ENCODE results near the gene ATP6V0D1. TPM values are rescaled to one million over a fixed set of nuclear protein-coding genes. Genes with fewer than 3 reads are reported as not detected.

Gene ATP6V0D1
- polyA plus RNA-seq, 1 of the 3 experiments (the other 2 are of a cell fraction): 135 TPM

GRCh38 chr16:67470359-67470758, 10.6 kb downstream of the ATP6V0D1 start:
- ChIA-PET POLR2A (interaction anchor here (0.6 to 0.9 kb wide), 2 partner anchors 11 to 578 kb away, joined by 3 to 5 read pairs; no protein-coding TSS in a partner anchor), CTCF (interaction anchor here (0.8 to 1.5 kb wide), 7 partner anchors 10 to 315 kb away, joined by 3 to 5 read pairs (median 4); partner anchors contain the start of gene ATP6V0D1)
- no peak overlapping the region for H3K4me2 ChIP-seq
- H3K79me2 ChIP-seq (ENCODE audit: insufficient read depth): peaks cover 81% of the 10 kb centered on the region
- peaks cover 87% of the 10 kb centered on the region for H4K20me1 ChIP-seq (ENCODE audit: insufficient read depth)
- WGBS (ENCODE audit: low lambda C conversion rate): 83% methylated on average over 4 of the region's 7 CpGs
- no peaks in the 10 kb centered on the region for H3K9me2 ChIP-seq
- no peaks in the 10 kb centered on the region for H3K27me3 ChIP-seq (ENCODE audit: insufficient read depth)
- peaks cover 3 to 13% of the 10 kb centered on the region in 2 experiments; a peak in 1 of 4 replicates for H3K4me1 ChIP-seq (ENCODE audit: control insufficient read depth in 1 of 2, insufficient read depth in 2 of 2, low read depth in 1 of 2, low read length in 1 of 2)
- H3K9ac ChIP-seq: no peak overlapping the region
- H3K27ac ChIP-seq (ENCODE audit: low read depth in 2 of 2, low read length in 1 of 2): peak overlapping the region in 1 of 2 experiments; percentile 53; a peak in 2 of 4 replicates
- H3K9me3 ChIP-seq: no peaks in the 10 kb centered on the region
- peak; percentile 23 for TF ChIP-seq CHD2 (IDR thresholded peaks at IDR 0.05; ENCODE audit: low read length, partially characterized antibody)
- TF ChIP-seq POLR2AphosphoS5 (IDR thresholded peaks at IDR 0.05; ENCODE audit: low read depth, low read length): no peak
- DNase-seq: peak; percentile 61
- no peak overlapping the region for H2AFZ ChIP-seq (ENCODE audit: low read depth)
- H3F3A ChIP-seq (replicated peaks; ENCODE audit: insufficient read depth): peaks cover 7% of the 10 kb centered on the region
- no peak overlapping the region for H3K4me3 ChIP-seq (ENCODE audit: low read depth in 2 of 2, low read length in 1 of 2)
- H3K36me3 ChIP-seq (replicated peaks in 1 of 2; ENCODE audit: control insufficient read depth in 1 of 2, insufficient read depth in 2 of 2, low read length in 1 of 2): peaks cover 0 to 5% of the 10 kb centered on the region in 2 experiments

- Histone ChIP-seq H3K9ac (no peak overlapping the region), H3K4me2 (no peak overlapping the region), H3K9me2 (no peaks in the 10 kb centered on the region), H3K27ac (ENCODE audit: low read depth in 2 of 2, low read length in 1 of 2) (no peak overlapping the region), H3K79me2 (ENCODE audit: insufficient read depth) (peaks cover 81% of the 10 kb centered on the region), H3K36me3 (replicated peaks in 1 of 2; ENCODE audit: control insufficient read depth in 1 of 2, insufficient read depth in 2 of 2, low read length in 1 of 2) (no peaks in the 10 kb centered on the region), H3K4me3 (ENCODE audit: low read depth in 2 of 2, low read length in 1 of 2) (no peak overlapping the region), H4K20me1 (ENCODE audit: insufficient read depth) (peaks cover 89% of the 10 kb centered on the region), H3F3A (replicated peaks; ENCODE audit: insufficient read depth) (peaks cover 7% of the 10 kb centered on the region), H3K9me3 (no peaks in the 10 kb centered on the region), H3K4me1 (ENCODE audit: control insufficient read depth in 1 of 2, insufficient read depth in 2 of 2, low read depth in 1 of 2, low read length in 1 of 2) (peaks cover 5 to 18% of the 10 kb centered on the region in 2 experiments; a peak in 1 of 4 replicates), H3K27me3 (ENCODE audit: insufficient read depth) (no peaks in the 10 kb centered on the region), H2AFZ (ENCODE audit: low read depth) (no peak overlapping the region)
- no peak for DNase-seq
- WGBS (ENCODE audit: low lambda C conversion rate): 95% methylated on average over 5 of the region's 5 CpGs
- ChIA-PET CTCF (interaction anchor here (1.0 to 4.0 kb wide), 2 partner anchors 12 to 142 kb away, joined by 3 to 29 read pairs; partner anchors contain the start of genes ATP6V0D1, KCTD19 and LRRC36), POLR2A (no interaction called here)
- TF ChIP-seq ELF1 (IDR thresholded peaks at IDR 0.05): no peak
- TF ChIP-seq PBX3 (IDR thresholded peaks at IDR 0.05): no peak
- no peak for TF ChIP-seq RXRA (IDR thresholded peaks at IDR 0.05; ENCODE audit: borderline replicate concordance, low read depth)
- no peak for TF ChIP-seq NRF1 (IDR thresholded peaks at IDR 0.05; ENCODE audit: low read depth, low read length)
- TF ChIP-seq TEAD4 (IDR thresholded peaks at IDR 0.05; ENCODE audit: borderline replicate concordance, insufficient read depth): no peak
- TF ChIP-seq, protein P1, sequence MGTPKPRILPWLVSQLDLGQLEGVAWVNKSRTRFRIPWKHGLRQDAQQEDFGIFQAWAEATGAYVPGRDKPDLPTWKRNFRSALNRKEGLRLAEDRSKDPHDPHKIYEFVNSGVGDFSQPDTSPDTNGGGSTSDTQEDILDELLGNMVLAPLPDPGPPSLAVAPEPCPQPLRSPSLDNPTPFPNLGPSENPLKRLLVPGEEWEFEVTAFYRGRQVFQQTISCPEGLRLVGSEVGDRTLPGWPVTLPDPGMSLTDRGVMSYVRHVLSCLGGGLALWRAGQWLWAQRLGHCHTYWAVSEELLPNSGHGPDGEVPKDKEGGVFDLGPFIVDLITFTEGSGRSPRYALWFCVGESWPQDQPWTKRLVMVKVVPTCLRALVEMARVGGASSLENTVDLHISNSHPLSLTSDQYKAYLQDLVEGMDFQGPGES (IDR thresholded peaks at IDR 0.05; ENCODE audit: low read depth, low read length): no peak
- no peak for TF ChIP-seq SIN3A (IDR thresholded peaks at IDR 0.05; ENCODE audit: borderline replicate concordance, low read depth, low read length)
- TF ChIP-seq ZBTB33 (IDR thresholded peaks at IDR 0.05; ENCODE audit: borderline replicate concordance, low read depth): no peak
- no peak for TF ChIP-seq POLR2AphosphoS5 (IDR thresholded peaks at IDR 0.05; ENCODE audit: low read depth, low read length)
- no peak for TF ChIP-seq GATA2 (CRISPR knock-in tag; IDR thresholded peaks at IDR 0.05)
- TF ChIP-seq TAF1 (IDR thresholded peaks at IDR 0.05; ENCODE audit: borderline replicate concordance, low read depth, low read length): no peak
- no peak for TF ChIP-seq USF1 (IDR thresholded peaks at IDR 0.05; ENCODE audit: borderline replicate concordance, low read depth)
- TF ChIP-seq CTCF (IDR thresholded peaks at IDR 0.05): no peak
- TF ChIP-seq TCF12 (IDR thresholded peaks at IDR 0.05): no peak
- no peak for TF ChIP-seq RAD21 (IDR thresholded peaks at IDR 0.05; ENCODE audit: low read length)
These were observed 12.2 kb downstream of the ATP6V0D1 start for GRCh38 chr16:67468731-67469130.

Measured in SK-N-SH (cell line).